ENCODE data around the gene CYP11A1.

DNA sequence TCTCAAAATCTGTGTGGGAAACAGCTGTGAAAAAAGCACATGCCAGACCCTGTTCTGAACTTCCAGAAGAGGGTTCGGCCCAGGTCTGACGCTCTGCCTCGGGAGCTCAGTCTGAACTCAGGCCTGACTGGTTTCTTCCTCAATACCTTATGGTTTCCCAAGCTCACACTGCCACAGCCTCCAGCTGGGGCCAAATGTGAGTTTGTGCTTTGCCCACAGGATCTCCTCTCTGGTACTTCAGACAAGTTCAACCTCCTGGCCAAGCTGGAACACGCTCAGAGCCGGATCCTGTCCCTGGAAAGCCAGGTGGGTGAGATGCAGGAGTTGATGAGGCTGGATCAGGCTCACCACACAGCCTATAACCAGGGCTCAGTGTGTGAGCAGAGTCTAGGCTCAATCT lies 33.8 kb downstream of the CYP11A1 start:
- TF ChIP-seq, protein P1, sequence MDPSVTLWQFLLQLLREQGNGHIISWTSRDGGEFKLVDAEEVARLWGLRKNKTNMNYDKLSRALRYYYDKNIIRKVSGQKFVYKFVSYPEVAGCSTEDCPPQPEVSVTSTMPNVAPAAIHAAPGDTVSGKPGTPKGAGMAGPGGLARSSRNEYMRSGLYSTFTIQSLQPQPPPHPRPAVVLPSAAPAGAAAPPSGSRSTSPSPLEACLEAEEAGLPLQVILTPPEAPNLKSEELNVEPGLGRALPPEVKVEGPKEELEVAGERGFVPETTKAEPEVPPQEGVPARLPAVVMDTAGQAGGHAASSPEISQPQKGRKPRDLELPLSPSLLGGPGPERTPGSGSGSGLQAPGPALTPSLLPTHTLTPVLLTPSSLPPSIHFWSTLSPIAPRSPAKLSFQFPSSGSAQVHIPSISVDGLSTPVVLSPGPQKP (IDR thresholded peaks at IDR 0.05; ENCODE audit: low read depth, low read length) = no peak
- TF ChIP-seq CTCF (IDR thresholded peaks at IDR 0.05) (no peak), POLR2A (IDR thresholded peaks at IDR 0.05; ENCODE audit: low read length) (no peak), NFE2L2 (conservative IDR thresholded peaks at IDR 0.05; ENCODE audit: low read length) (no peak), JUN (IDR thresholded peaks at IDR 0.05) (no peak), FOSL2 (IDR thresholded peaks at IDR 0.05) (no peak), FOSL2 (CRISPR knock-in tag; IDR thresholded peaks at IDR 0.05) (no peak)
